ENCODE data around the gene MARCHF2.

The MARCHF2 gene

GRCh38 chr19:8412783-8413628 is at the start of gene MARCHF2:
Gene MARCHF2, plus strand, starts transcription at chr19:8413305. Its CDS starts 8,536 bp downstream, at chr19:8421841.
- peak; percentile 44 for TF ChIP-seq CTCF (IDR thresholded peaks at IDR 0.05; ENCODE audit: low read depth, low read length, missing control alignments)
- in situ Hi-C loops (cut with HindIII; ENCODE audit: low sequenced_read_pairs), result no loop called here
- DNase-seq (ENCODE audit: low read depth), result peak; percentile 89
- peak within 1 kb of the TSS; percentile 50 for H3K4me3 ChIP-seq (ENCODE audit: low read depth, low read length)

- peak within 1 kb of the TSS; percentile 37 for H3K4me3 ChIP-seq (ENCODE audit: low read depth, low read length)
- DNase-seq (ENCODE audit: low read depth), result no peak
- in situ Hi-C loops (cut with HindIII; ENCODE audit: low sequenced_read_pairs), result no loop called here
- no peak for TF ChIP-seq CTCF (IDR thresholded peaks at IDR 0.05; ENCODE audit: low read depth, low read length, missing control alignments)
Measured at GRCh38 chr19:8363803-8364771, 49.0 kb upstream of the MARCHF2 start, which contains the start of gene ANGPTL4. Gene ANGPTL4, plus strand, starts transcription at chr19:8364155. Its CDS starts 167 bp downstream, at chr19:8364322.

- TF ChIP-seq CTCF (IDR thresholded peaks at IDR 0.05; ENCODE audit: low read depth, low read length, missing control alignments), result no peak
- H3K4me3 ChIP-seq (ENCODE audit: low read depth, low read length), result no peak overlapping the region
- in situ Hi-C loops (cut with HindIII; ENCODE audit: low sequenced_read_pairs), result no loop called here
- DNase-seq (ENCODE audit: low read depth), result no peak
Measured at GRCh38 chr19:8366121-8366581, 47.0 kb upstream of the MARCHF2 start.

- in situ Hi-C loops (cut with HindIII; ENCODE audit: low sequenced_read_pairs), result no loop called here
- no peak for DNase-seq (ENCODE audit: low read depth)
- no peak overlapping the region for H3K4me3 ChIP-seq (ENCODE audit: low read depth, low read length)
- TF ChIP-seq CTCF (IDR thresholded peaks at IDR 0.05; ENCODE audit: low read depth, low read length, missing control alignments), result no peak
Measured at GRCh38 chr19:8366961-8367326, 46.2 kb upstream of the MARCHF2 start.

GRCh38 chr19:8367327-8368001 is 45.6 kb upstream of the MARCHF2 start:
- TF ChIP-seq CTCF (IDR thresholded peaks at IDR 0.05; ENCODE audit: low read depth, low read length, missing control alignments), result no peak
- H3K4me3 ChIP-seq (ENCODE audit: low read depth, low read length), result peak overlapping the region; percentile 2
- DNase-seq (ENCODE audit: low read depth), result peak; percentile 94
- in situ Hi-C loops (cut with HindIII; ENCODE audit: low sequenced_read_pairs), result no loop called here
